ENCODE measurements around the gene CAMK1D. TPM values are rescaled to one million over a fixed set of nuclear protein-coding genes. Genes with fewer than 3 reads are reported as not detected.

CAMK1D gene
- total RNA-seq, 1 experiment from 2014 or later = 6.0 TPM

GRCh38 chr10:12405342-12406320 is 56.3 kb downstream of the CAMK1D start:
- H3K4me1 ChIP-seq (replicated peaks; ENCODE audit: insufficient read depth) = no peaks in the 10 kb centered on the region
- H3K9me2 ChIP-seq (ENCODE audit: insufficient read depth) = no peaks in the 10 kb centered on the region
- no peak overlapping the region for H3K27ac ChIP-seq

GRCh38 chr10:12406764-12407400 is 57.5 kb downstream of the CAMK1D start:
- no peak overlapping the region for H3K4me2 ChIP-seq
- no peaks in the 10 kb centered on the region for H3K79me2 ChIP-seq (ENCODE audit: low read depth)
- no peak overlapping the region for H2AFZ ChIP-seq
- H3K9me2 ChIP-seq (ENCODE audit: insufficient read depth) = no peaks in the 10 kb centered on the region
- H3K9me3 ChIP-seq (ENCODE audit: insufficient read depth, low read depth) = no peaks in the 10 kb centered on the region
- H3K27me3 ChIP-seq (ENCODE audit: insufficient read depth, low read depth) = no peaks in the 10 kb centered on the region
- no peaks in the 10 kb centered on the region for H3K36me3 ChIP-seq (ENCODE audit: low read depth)
- POLR2A ChIA-PET (ENCODE audit: unreplicated experiment) = no interaction called here
- BruUV-seq (replicated peaks) = no TSS peak
- TF ChIP-seq EZH2 (IDR thresholded peaks at IDR 0.05; ENCODE audit: low read depth) (no peak), CTCF (conservative IDR thresholded peaks at IDR 0.05) (no peak)
- no peaks in the 10 kb centered on the region for H3K4me1 ChIP-seq (replicated peaks; ENCODE audit: insufficient read depth)
- CTCF ChIA-PET = no interaction called here
- no peak overlapping the region for H3K4me3 ChIP-seq
- no peaks in the 10 kb centered on the region for H4K20me1 ChIP-seq (ENCODE audit: insufficient read depth)
- no peak overlapping the region for H3K27ac ChIP-seq
- intact Hi-C loops (cut with micrococcal nuclease; ENCODE audit: unreplicated experiment) = no loop called here
- no peak for DNase-seq
- no peaks in the 10 kb centered on the region for H3F3A ChIP-seq (ENCODE audit: insufficient read depth, low read depth)

More at GRCh38 chr10:12405342-12406320, 56.3 kb downstream of the CAMK1D start:
- no peaks in the 10 kb centered on the region for H3K36me3 ChIP-seq (ENCODE audit: low read depth)
- no TSS peak for BruUV-seq (replicated peaks)
- H3K9me3 ChIP-seq (ENCODE audit: insufficient read depth, low read depth) = no peaks in the 10 kb centered on the region
- no peaks in the 10 kb centered on the region for H4K20me1 ChIP-seq (ENCODE audit: insufficient read depth)
- no peak overlapping the region for H3K4me3 ChIP-seq
- no peak overlapping the region for H3K4me2 ChIP-seq
- H3K27me3 ChIP-seq (ENCODE audit: insufficient read depth, low read depth) = no peaks in the 10 kb centered on the region
- ChIA-PET POLR2A (ENCODE audit: unreplicated experiment) (no interaction called here), CTCF (interaction anchor here (0.5 to 0.6 kb wide), 2 partner anchors 14 to 286 kb away, joined by 3 to 11 read pairs; no protein-coding TSS in a partner anchor)
- H2AFZ ChIP-seq = no peak overlapping the region
- no peaks in the 10 kb centered on the region for H3F3A ChIP-seq (ENCODE audit: insufficient read depth, low read depth)
- TF ChIP-seq CTCF (conservative IDR thresholded peaks at IDR 0.05) (no peak), EZH2 (IDR thresholded peaks at IDR 0.05; ENCODE audit: low read depth) (no peak)
- intact Hi-C loops (cut with micrococcal nuclease; ENCODE audit: unreplicated experiment) = no loop called here
- no peaks in the 10 kb centered on the region for H3K79me2 ChIP-seq (ENCODE audit: low read depth)
- no peak for DNase-seq

- intact Hi-C loops (cut with micrococcal nuclease; ENCODE audit: unreplicated experiment) = no loop called here
- CTCF ChIA-PET = no interaction called here
- BruUV-seq (replicated peaks) = no TSS peak
These were observed 59.1 kb downstream of the CAMK1D start for GRCh38 chr10:12408472-12408871.

More at GRCh38 chr10:12408472-12408871, 59.1 kb downstream of the CAMK1D start:
- no peak for TF ChIP-seq EZH2 (IDR thresholded peaks at IDR 0.05; ENCODE audit: low read depth)
- TF ChIP-seq CTCF (conservative IDR thresholded peaks at IDR 0.05) = no peak
- Histone ChIP-seq H3K27ac (no peak overlapping the region), H3K27me3 (ENCODE audit: insufficient read depth, low read depth) (no peaks in the 10 kb centered on the region), H3K36me3 (ENCODE audit: low read depth) (no peaks in the 10 kb centered on the region), H3K79me2 (ENCODE audit: low read depth) (no peaks in the 10 kb centered on the region), H3K4me2 (no peak overlapping the region), H3F3A (ENCODE audit: insufficient read depth, low read depth) (no peaks in the 10 kb centered on the region), H2AFZ (no peak overlapping the region), H3K9me3 (ENCODE audit: insufficient read depth, low read depth) (no peaks in the 10 kb centered on the region), H3K4me1 (replicated peaks; ENCODE audit: insufficient read depth) (no peaks in the 10 kb centered on the region), H4K20me1 (ENCODE audit: insufficient read depth) (no peaks in the 10 kb centered on the region), H3K9me2 (ENCODE audit: insufficient read depth) (no peaks in the 10 kb centered on the region), H3K4me3 (no peak overlapping the region)
- DNase-seq = no peak
- POLR2A ChIA-PET (ENCODE audit: unreplicated experiment) = no interaction called here

All from PC-9 (cell line).